HCT116 (cell line): ENCODE data around the gene TMEM179. TPM values are rescaled to one million over a fixed set of nuclear protein-coding genes. Genes with fewer than 3 reads are reported as not detected.

Experiments used
- ATAC-seq: fragments of 200-7000 bp; cut with Tn5 transposase; 2 replicates; pipeline ENCODE4 v1.9.1; 2020; ENCODE audit warnings: mild to moderate bottlenecking, moderate library complexity
- Bru-seq: library from RNA; stranded (reverse); fragments of 400-500 nt; gene quantifications from one replicate; lab custom pipeline; 2021; lab: Mats Ljungman, UMichigan
- BruChase-seq, 2 experiments: library from RNA; stranded (reverse); fragments of 400-500 nt; gene quantifications; one replicate each; lab custom pipeline; 2021; lab: Mats Ljungman, UMichigan
- BruUV-seq: library from RNA; stranded (reverse); fragments of 400-500 nt; replicated peaks from 2 replicates; lab custom pipeline; 2021; lab: Mats Ljungman, UMichigan
- CTCF ChIA-PET: fragments of 300-600 bp; sonication (Branson Sonifier 250); formaldehyde crosslinking; loops from one replicate; lab custom pipeline; 2021; ENCODE audit warnings: antibody characterized with exemption; lab: Charles Lee
- POLR2A ChIA-PET: fragments of 300-600, 350-600 bp; sonication (Branson Sonifier 250); formaldehyde crosslinking; loops from one replicate; lab custom pipeline; 2021; ENCODE audit warnings: antibody characterized with exemption; lab: Charles Lee
- RAD21 ChIA-PET, 2 experiments: fragments of 300-600 bp; sonication (Branson Sonifier 250); formaldehyde crosslinking; loops; one replicate each; lab custom pipeline; 2023; ENCODE audit warnings: low total read pairs in 2 of 2; ENCODE audit not compliant: uncharacterized antibody in 2 of 2, unreplicated experiment in 2 of 2, low non-redundant PET in 1 of 2; lab: Charles Lee
- DNase-seq: peaks from one replicate; pipeline ENCODE4 v3.0.0-alpha.2; 2010; ENCODE audit warnings: low read depth, low spot score
- H2AFZ ChIP-seq: fragments of 200-600 bp; shearing (Covaris generic), sonication (generic); 2 replicates; pipeline ENCODE4 v1.6.1; 2017; ENCODE audit warnings: low read depth, mixed run types, mixed read lengths, antibody characterized with exemption, low read length; ENCODE audit not compliant: poor library complexity, severe bottlenecking
- H3K27ac ChIP-seq: 2 replicates; pipeline ENCODE4 v1.5.1; 2012; ENCODE audit warnings: low read depth, low read length
- H3K27me3 ChIP-seq: fragments of 200-600 bp; sonication (generic); 2 replicates; pipeline ENCODE4 v1.6.1; 2016; ENCODE audit warnings: mixed run types, low read length, mixed read lengths; ENCODE audit not compliant: insufficient read depth
- H3K36me3 ChIP-seq, 2 experiments: fragments of 200-500 bp in 1 of 2; fragments of 200-600 bp in 1 of 2; sonication (Bioruptor generic) in 1 of 2; sonication (generic) in 1 of 2; 2 replicates each; pipeline versions ENCODE4 v1.5.1 to v1.6.1; 2014 to 2016; ENCODE audit warnings: low read length in 2 of 2, inconsistent platforms in 1 of 2, mixed read lengths in 1 of 2, mixed run types in 1 of 2; ENCODE audit not compliant: insufficient read depth in 2 of 2, control insufficient read depth in 1 of 2
- H3K4me1 ChIP-seq, 2 experiments: fragments of 200-600 bp in 1 of 2; sonication (generic) in 1 of 2; 2 replicates each; pipeline versions ENCODE4 v1.5.1 to v1.6.1; 2012 to 2017; ENCODE audit warnings: low read length in 2 of 2, inconsistent platforms in 1 of 2, mild to moderate bottlenecking in 1 of 2, mixed read lengths in 1 of 2, mixed run types in 1 of 2, moderate library complexity in 1 of 2; ENCODE audit not compliant: insufficient read depth in 2 of 2, control insufficient read depth in 1 of 2
- H3K4me2 ChIP-seq: fragments of 200-600 bp; sonication (generic); 2 replicates; pipeline ENCODE4 v1.6.1; 2017; ENCODE audit warnings: mixed run types, low read length, mixed read lengths
- H3K4me3 ChIP-seq, 2 experiments: fragments of 200-600 bp in 1 of 2; sonication (generic) in 1 of 2; replicated peaks in 1 of 2; 2 replicates each; pipeline ENCODE4 v1.5.1; 2011 to 2016; ENCODE audit warnings: low read length in 2 of 2, control low read depth in 1 of 2, low read depth in 1 of 2, mild to moderate bottlenecking in 1 of 2, mixed read lengths in 1 of 2, mixed run types in 1 of 2
- H3K79me2 ChIP-seq: fragments of 200-600 bp; sonication (generic); 2 replicates; pipeline ENCODE4 v1.6.1; 2017; ENCODE audit warnings: mild to moderate bottlenecking, mixed run types, low read length, moderate library complexity, mixed read lengths; ENCODE audit not compliant: insufficient read depth
- H3K9ac ChIP-seq: fragments of 200-600 bp; sonication (generic); 2 replicates; pipeline ENCODE4 v1.6.1; 2016; ENCODE audit warnings: low read length, mixed read lengths
- H3K9me2 ChIP-seq: fragments of 200-600 bp; sonication (generic), shearing (Covaris generic); 2 replicates; pipeline ENCODE4 v1.6.1; 2017; ENCODE audit warnings: mixed run types, mild to moderate bottlenecking, moderate library complexity; ENCODE audit not compliant: insufficient read depth
- H3K9me3 ChIP-seq, 2 experiments: fragments of 200-500 bp in 1 of 2; fragments of 200-600 bp in 1 of 2; sonication (Bioruptor generic) in 1 of 2; sonication (generic) in 1 of 2; 2 replicates each; pipeline ENCODE4 v1.6.1; 2014 to 2017; ENCODE audit warnings: low read length in 2 of 2, mixed read lengths in 2 of 2, inconsistent platforms in 1 of 2, low read depth in 1 of 2, mild to moderate bottlenecking in 1 of 2, mixed run types in 1 of 2, moderate library complexity in 1 of 2; ENCODE audit not compliant: control insufficient read depth in 1 of 2, insufficient read depth in 1 of 2
- H4K20me1 ChIP-seq: fragments of 200-600 bp; sonication (generic), shearing (Covaris generic); 2 replicates; pipeline ENCODE4 v1.6.1; 2017; ENCODE audit warnings: mixed run types, mild to moderate bottlenecking, moderate library complexity; ENCODE audit not compliant: insufficient read depth
- CBX3 ChIP-seq: IDR thresholded peaks from 2 replicates; pipeline ENCODE4 v1.6.1; 2012; ENCODE audit warnings: low read depth
- FOSL1 ChIP-seq: IDR thresholded peaks from 2 replicates; pipeline ENCODE4 v1.6.1; 2012; ENCODE audit warnings: low read depth
- YY1 ChIP-seq: IDR thresholded peaks from 2 replicates; pipeline ENCODE4 v1.6.1; 2011; ENCODE audit warnings: low read length, low read depth, moderate library complexity, mild to moderate bottlenecking; ENCODE audit not compliant: insufficient replicate concordance; ENCODE audit errors: extremely low read depth
- ZNF274 ChIP-seq: fragments of 200-500 bp; sonication (Bioruptor generic); IDR thresholded peaks from 2 replicates; pipeline ENCODE4 v1.6.1; 2014; ENCODE audit warnings: mild to moderate bottlenecking, low read depth, low read length, inconsistent platforms
- intact Hi-C: fragments of 100-400 bp; cut with micrococcal nuclease; formaldehyde crosslinking; loops from 2 replicates; pipeline ENCODE4 v1.10.0; 2022
- long read RNA-seq: library from polyadenylated mRNA; unstranded; transcript quantifications from one replicate; pipeline ENCODE4 v2.0.0, GENCODE V29; 2021; ENCODE audit not compliant: unreplicated experiment
- polyA plus RNA-seq: library from polyadenylated mRNA; unstranded; fragments of >200 nt; gene quantifications from 2 replicates; pipeline ENCODE4 v1.2.1, GENCODE V29; 2012; ENCODE audit warnings: missing spikeins
- total RNA-seq: library from RNA; stranded (reverse); gene quantifications from one replicate; pipeline ENCODE4 v1.2.1, GENCODE V29; 2021; ENCODE audit not compliant: unreplicated experiment
- TF ChIP-seq, protein P1 (sequence below): IDR thresholded peaks from 2 replicates; pipeline ENCODE4 v1.6.1; 2012; ENCODE audit warnings: low read depth
- TF ChIP-seq, protein P2 (sequence below), 3 experiments: fragments of 200-600 bp in 1 of 3; sonication (generic) in 1 of 3; IDR thresholded peaks in 2 of 3; conservative IDR thresholded peaks in 1 of 3; 2 replicates each; pipeline ENCODE4 v1.5.1; 2012 to 2017; ENCODE audit warnings: low read depth in 2 of 3, low read length in 2 of 3, antibody characterized with exemption in 1 of 3, borderline replicate concordance in 1 of 3, control low read depth in 1 of 3, mild to moderate bottlenecking in 1 of 3, mixed read lengths in 1 of 3, mixed run types in 1 of 3, moderate library complexity in 1 of 3; ENCODE audit not compliant: insufficient read depth in 1 of 3

Gene TMEM179
- not detected for total RNA-seq
- polyA plus RNA-seq: not detected in 2 replicates
- Bru-seq, nascent RNA: not detected
- not detected for BruChase-seq, experiment 1, labeled RNA remaining after a 6-hour chase
- BruChase-seq, experiment 2, labeled RNA remaining after a 2-hour chase: not detected
- long read RNA-seq: 0 reads

DNA sequence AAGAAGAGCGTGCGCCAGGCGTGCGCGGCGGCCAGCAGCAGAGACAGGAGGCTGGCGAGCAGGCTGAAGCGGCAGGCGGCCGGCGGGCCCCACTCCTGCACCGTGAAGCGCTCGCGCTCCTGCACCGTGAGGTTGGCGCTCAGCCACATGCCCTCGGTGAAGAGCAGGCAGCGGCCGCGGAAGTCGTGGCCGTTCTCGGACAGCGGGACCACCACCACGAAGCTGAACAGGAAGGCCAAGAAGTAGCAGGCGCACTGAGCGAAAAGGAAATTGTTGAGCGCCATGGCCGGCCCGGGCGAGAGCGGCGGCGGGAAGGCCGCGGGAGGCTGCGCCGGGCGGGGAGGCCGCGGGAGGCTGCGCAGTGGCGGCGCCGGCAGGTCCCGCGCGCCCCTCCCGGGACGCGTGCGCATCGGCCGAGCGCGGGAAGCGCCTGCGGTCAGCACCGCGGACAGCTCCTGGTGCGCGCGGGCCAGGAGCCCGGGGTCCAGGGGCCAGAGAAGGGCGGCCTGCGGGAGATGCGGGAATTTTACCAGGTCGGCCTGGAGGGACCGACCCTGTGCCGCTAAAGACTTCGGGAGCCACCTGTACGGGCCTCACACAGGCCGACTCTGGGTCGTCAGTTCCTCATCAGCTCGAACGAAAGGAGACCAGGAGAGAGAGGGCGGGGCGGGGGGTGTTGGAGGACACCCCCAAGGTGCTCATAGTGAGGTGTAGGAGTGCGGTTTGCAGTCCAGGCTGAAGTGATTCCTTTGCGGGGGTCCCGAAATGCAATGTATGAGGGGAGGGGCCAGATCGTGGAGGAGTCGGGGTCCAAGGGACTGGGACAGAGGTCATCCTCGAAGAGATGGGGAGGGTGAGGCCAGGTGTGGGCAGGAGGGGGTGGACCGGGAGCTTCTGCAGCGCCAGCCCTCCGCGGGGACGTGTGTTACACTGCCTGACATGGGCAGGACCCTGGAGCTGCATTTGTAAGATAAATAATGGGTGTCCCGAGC lies at the start of gene TMEM179:
TSS of gene TMEM179 (minus strand) at position 315 of the 992 bp plus-strand sequence. CDS start at position 284, 31 bp downstream.
- Histone ChIP-seq H3K4me1 (no peaks in the 10 kb centered on the region), H4K20me1 (no peaks in the 10 kb centered on the region), H3K4me3 (no peak within 1 kb of the TSS), H2AFZ (no peak within 1 kb of the TSS), H3K4me2 (no peak within 1 kb of the TSS), H3K27ac (no peak within 1 kb of the TSS), H3K9me2 (no peaks in the 10 kb centered on the region), H3K27me3 (0 out of 2 replicates have a peak, but pooled peaks cover 16% of the 10 kb centered on the region), H3K9me3 (no peaks in the 10 kb centered on the region), H3K9ac (no peak within 1 kb of the TSS), H3K36me3 (no peaks in the 10 kb centered on the region), H3K79me2 (no peaks in the 10 kb centered on the region)
- intact Hi-C loops: no loop called here
- ChIA-PET POLR2A (no interaction called here), RAD21 (no interaction called here), CTCF (no interaction called here)
- DNase-seq (no peak), ATAC-seq (no peak)
- no TSS peak for BruUV-seq
- TF ChIP-seq, protein P1, sequence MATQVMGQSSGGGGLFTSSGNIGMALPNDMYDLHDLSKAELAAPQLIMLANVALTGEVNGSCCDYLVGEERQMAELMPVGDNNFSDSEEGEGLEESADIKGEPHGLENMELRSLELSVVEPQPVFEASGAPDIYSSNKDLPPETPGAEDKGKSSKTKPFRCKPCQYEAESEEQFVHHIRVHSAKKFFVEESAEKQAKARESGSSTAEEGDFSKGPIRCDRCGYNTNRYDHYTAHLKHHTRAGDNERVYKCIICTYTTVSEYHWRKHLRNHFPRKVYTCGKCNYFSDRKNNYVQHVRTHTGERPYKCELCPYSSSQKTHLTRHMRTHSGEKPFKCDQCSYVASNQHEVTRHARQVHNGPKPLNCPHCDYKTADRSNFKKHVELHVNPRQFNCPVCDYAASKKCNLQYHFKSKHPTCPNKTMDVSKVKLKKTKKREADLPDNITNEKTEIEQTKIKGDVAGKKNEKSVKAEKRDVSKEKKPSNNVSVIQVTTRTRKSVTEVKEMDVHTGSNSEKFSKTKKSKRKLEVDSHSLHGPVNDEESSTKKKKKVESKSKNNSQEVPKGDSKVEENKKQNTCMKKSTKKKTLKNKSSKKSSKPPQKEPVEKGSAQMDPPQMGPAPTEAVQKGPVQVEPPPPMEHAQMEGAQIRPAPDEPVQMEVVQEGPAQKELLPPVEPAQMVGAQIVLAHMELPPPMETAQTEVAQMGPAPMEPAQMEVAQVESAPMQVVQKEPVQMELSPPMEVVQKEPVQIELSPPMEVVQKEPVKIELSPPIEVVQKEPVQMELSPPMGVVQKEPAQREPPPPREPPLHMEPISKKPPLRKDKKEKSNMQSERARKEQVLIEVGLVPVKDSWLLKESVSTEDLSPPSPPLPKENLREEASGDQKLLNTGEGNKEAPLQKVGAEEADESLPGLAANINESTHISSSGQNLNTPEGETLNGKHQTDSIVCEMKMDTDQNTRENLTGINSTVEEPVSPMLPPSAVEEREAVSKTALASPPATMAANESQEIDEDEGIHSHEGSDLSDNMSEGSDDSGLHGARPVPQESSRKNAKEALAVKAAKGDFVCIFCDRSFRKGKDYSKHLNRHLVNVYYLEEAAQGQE: peak; percentile 50
- TF ChIP-seq, protein P2, sequence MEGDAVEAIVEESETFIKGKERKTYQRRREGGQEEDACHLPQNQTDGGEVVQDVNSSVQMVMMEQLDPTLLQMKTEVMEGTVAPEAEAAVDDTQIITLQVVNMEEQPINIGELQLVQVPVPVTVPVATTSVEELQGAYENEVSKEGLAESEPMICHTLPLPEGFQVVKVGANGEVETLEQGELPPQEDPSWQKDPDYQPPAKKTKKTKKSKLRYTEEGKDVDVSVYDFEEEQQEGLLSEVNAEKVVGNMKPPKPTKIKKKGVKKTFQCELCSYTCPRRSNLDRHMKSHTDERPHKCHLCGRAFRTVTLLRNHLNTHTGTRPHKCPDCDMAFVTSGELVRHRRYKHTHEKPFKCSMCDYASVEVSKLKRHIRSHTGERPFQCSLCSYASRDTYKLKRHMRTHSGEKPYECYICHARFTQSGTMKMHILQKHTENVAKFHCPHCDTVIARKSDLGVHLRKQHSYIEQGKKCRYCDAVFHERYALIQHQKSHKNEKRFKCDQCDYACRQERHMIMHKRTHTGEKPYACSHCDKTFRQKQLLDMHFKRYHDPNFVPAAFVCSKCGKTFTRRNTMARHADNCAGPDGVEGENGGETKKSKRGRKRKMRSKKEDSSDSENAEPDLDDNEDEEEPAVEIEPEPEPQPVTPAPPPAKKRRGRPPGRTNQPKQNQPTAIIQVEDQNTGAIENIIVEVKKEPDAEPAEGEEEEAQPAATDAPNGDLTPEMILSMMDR (IDR thresholded peaks at IDR 0.05 in 2 of 3, conservative IDR thresholded peaks at IDR 0.05 in 1 of 3; ENCODE audit: borderline replicate concordance in 1 of 3, insufficient read depth in 1 of 3, low read depth in 2 of 3, low read length in 2 of 3): no peak
- TF ChIP-seq YY1: no peak
- TF ChIP-seq ZNF274: no peak
- TF ChIP-seq CBX3: no peak
- no peak for TF ChIP-seq FOSL1
